Neural cell (in vitro differentiated cells): ENCODE data around the gene FCN1.

Experiments
- MXI1 ChIP-seq: fragments of 450-650 bp; conservative IDR thresholded peaks from 2 replicates; pipeline ENCODE4 v1.6.1; 2014; ENCODE audit warnings: antibody characterized with exemption, mild to moderate bottlenecking; ENCODE audit not compliant: poor library complexity, severe bottlenecking
- TAF1 ChIP-seq: IDR thresholded peaks from 2 replicates; pipeline ENCODE4 v1.6.1; 2012; ENCODE audit warnings: low read depth
- TF ChIP-seq, protein P1 (sequence below): fragments of 450-650 bp; IDR thresholded peaks from 2 replicates; pipeline ENCODE4 v1.5.1; 2014; ENCODE audit warnings: antibody characterized with exemption, mild to moderate bottlenecking, moderate library complexity; ENCODE audit not compliant: poor library complexity, severe bottlenecking
- TF ChIP-seq, protein P2 (sequence below): IDR thresholded peaks from 2 replicates; pipeline ENCODE4 v1.6.1; 2012; ENCODE audit warnings: borderline replicate concordance

DNA sequence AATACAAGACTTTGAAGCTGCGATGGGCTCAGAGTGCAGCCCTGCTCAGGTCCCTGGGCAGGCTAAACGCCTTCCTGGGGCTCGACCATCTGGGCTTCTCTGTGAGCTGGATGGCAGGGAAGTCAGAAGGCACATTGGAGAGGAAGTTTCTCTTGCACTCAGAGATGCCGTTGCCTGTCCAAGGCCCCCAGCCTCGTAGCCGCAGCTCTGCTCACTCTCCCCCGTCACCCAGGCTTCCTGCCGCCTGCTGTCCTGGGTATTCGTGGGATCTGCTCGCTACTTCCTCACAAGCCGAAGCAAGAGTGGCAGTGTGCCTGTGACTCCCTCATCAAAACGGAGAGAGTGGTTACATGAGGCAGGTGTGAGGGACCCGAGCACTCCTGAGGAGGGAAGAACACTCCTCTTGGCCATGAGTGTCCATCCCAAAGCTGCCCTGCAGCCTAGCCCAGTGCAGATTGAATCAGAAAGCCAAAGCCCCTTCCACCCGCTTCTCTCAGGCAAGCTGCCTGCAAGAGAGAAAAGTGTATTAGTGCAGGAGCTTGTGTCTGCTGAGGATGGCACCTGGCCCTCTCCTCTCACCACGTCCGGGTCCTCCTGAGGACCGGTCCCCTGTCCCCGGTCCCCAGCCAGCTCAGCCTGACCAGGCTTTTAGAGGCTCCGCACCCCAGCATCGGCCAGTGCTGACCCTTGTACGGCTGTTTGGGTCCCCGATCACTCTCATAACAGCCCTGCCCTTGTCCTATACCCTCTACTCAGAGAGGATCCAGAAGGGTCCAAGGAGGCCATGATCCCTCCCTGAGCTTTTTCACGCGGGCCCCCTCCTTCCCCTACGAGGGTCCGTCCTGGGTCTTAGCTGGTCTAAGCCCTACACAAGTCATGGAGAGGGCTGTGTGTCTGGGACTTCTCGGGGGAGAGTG is 29.8 kb downstream of the FCN1 start:
- TF ChIP-seq MXI1 (no peak), TAF1 (no peak)
- TF ChIP-seq, protein P1, sequence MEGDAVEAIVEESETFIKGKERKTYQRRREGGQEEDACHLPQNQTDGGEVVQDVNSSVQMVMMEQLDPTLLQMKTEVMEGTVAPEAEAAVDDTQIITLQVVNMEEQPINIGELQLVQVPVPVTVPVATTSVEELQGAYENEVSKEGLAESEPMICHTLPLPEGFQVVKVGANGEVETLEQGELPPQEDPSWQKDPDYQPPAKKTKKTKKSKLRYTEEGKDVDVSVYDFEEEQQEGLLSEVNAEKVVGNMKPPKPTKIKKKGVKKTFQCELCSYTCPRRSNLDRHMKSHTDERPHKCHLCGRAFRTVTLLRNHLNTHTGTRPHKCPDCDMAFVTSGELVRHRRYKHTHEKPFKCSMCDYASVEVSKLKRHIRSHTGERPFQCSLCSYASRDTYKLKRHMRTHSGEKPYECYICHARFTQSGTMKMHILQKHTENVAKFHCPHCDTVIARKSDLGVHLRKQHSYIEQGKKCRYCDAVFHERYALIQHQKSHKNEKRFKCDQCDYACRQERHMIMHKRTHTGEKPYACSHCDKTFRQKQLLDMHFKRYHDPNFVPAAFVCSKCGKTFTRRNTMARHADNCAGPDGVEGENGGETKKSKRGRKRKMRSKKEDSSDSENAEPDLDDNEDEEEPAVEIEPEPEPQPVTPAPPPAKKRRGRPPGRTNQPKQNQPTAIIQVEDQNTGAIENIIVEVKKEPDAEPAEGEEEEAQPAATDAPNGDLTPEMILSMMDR = no peak
- TF ChIP-seq, protein P2, sequence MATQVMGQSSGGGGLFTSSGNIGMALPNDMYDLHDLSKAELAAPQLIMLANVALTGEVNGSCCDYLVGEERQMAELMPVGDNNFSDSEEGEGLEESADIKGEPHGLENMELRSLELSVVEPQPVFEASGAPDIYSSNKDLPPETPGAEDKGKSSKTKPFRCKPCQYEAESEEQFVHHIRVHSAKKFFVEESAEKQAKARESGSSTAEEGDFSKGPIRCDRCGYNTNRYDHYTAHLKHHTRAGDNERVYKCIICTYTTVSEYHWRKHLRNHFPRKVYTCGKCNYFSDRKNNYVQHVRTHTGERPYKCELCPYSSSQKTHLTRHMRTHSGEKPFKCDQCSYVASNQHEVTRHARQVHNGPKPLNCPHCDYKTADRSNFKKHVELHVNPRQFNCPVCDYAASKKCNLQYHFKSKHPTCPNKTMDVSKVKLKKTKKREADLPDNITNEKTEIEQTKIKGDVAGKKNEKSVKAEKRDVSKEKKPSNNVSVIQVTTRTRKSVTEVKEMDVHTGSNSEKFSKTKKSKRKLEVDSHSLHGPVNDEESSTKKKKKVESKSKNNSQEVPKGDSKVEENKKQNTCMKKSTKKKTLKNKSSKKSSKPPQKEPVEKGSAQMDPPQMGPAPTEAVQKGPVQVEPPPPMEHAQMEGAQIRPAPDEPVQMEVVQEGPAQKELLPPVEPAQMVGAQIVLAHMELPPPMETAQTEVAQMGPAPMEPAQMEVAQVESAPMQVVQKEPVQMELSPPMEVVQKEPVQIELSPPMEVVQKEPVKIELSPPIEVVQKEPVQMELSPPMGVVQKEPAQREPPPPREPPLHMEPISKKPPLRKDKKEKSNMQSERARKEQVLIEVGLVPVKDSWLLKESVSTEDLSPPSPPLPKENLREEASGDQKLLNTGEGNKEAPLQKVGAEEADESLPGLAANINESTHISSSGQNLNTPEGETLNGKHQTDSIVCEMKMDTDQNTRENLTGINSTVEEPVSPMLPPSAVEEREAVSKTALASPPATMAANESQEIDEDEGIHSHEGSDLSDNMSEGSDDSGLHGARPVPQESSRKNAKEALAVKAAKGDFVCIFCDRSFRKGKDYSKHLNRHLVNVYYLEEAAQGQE = no peak
